22Rv1 (cell line): ENCODE results near the gene TUBGCP2.

Source experiments
- H3K27ac ChIP-seq: fragments of 450-650 bp; 2 replicates; pipeline ENCODE4 v1.5.1; 2017
- CTCF ChIP-seq: fragments of 450-650 bp; IDR thresholded peaks from 2 replicates; pipeline ENCODE4 v1.5.1; 2017; ENCODE audit warnings: mild to moderate bottlenecking
- ZFX ChIP-seq: fragments of 450-650 bp; IDR thresholded peaks from 2 replicates; pipeline ENCODE4 v1.6.1; 2017; ENCODE audit warnings: antibody characterized with exemption, borderline replicate concordance

The TUBGCP2 gene

GRCh38 chr10:133245439-133246235 lies 63.0 kb downstream of the TUBGCP2 start:
- TF ChIP-seq ZFX (no peak), CTCF (no peak)
- no peak overlapping the region for H3K27ac ChIP-seq

- no peak for TF ChIP-seq CTCF
- TF ChIP-seq ZFX: no peak
- H3K27ac ChIP-seq: no peak overlapping the region
These were observed 65.1 kb downstream of the TUBGCP2 start for GRCh38 chr10:133243593-133243992.

GRCh38 chr10:133242611-133243356 lies 65.9 kb downstream of the TUBGCP2 start:
- TF ChIP-seq ZFX (no peak), CTCF (no peak)
- H3K27ac ChIP-seq: no peak overlapping the region

GRCh38 chr10:133241501-133242205 lies 67.0 kb downstream of the TUBGCP2 start:
- no peak for TF ChIP-seq ZFX
- TF ChIP-seq CTCF: no peak
- H3K27ac ChIP-seq: no peak overlapping the region

GRCh38 chr10:133239990-133240389 lies 68.7 kb downstream of the TUBGCP2 start:
- TF ChIP-seq CTCF (no peak), ZFX (no peak)
- H3K27ac ChIP-seq: no peak overlapping the region

- H3K27ac ChIP-seq: no peak overlapping the region
- no peak for TF ChIP-seq ZFX
- no peak for TF ChIP-seq CTCF
These were observed 70.2 kb downstream of the TUBGCP2 start for GRCh38 chr10:133238466-133238804.
